ENCODE data around the gene RAB3D. TPM values are rescaled to one million over a fixed set of nuclear protein-coding genes. Genes with fewer than 3 reads are reported as not detected.

Gene RAB3D
- total and polyA plus RNA-seq, 4 donors, result 13.2 to 27.0 (median 15.8) TPM

DNA sequence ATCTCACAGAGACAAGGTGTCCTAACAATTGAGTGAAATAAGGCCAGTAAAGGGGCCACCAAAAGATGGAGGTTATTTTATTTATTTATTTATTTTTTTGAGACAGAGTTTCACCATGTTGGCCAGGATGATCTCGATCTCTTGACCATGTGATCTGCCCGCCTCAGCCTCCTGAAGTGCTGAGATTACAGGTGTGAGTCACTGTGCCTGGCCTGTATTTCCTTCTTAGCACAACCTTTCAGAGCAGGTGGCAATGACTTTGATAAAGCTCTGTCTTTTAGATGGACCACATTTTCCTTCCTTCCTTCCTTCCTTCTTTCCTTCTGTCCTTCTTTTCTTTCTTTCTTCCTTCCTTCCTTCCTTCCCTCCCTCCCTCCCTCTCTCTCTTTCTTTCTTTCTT lies 66.2 kb downstream of the RAB3D start:
- 100% methylated on average over 2 of the region's 2 CpGs for whole genome bisulfite sequencing (ENCODE audit: insufficient coverage)
- no peaks in the 10 kb centered on the region for H3K9me3 ChIP-seq (ENCODE audit: control insufficient read depth, insufficient read depth, low read length)
- peaks cover 3% of the 10 kb centered on the region for H3K4me1 ChIP-seq (ENCODE audit: control insufficient read depth, insufficient read depth, low read length)
- no peak overlapping the region for H3K4me3 ChIP-seq (ENCODE audit: low read depth, low read length)
- no peak for DNase-seq (ENCODE audit: low read depth in 4 of 6, low spot score in 6 of 6)
- no peak overlapping the region for H3K27ac ChIP-seq (ENCODE audit: low read depth, low read length)
- no peaks in the 10 kb centered on the region for H3K27me3 ChIP-seq (ENCODE audit: control insufficient read depth, insufficient read depth, low read length)
- no peaks in the 10 kb centered on the region for H3K36me3 ChIP-seq (ENCODE audit: control insufficient read depth, insufficient read depth, low read length)

Other genes starting within 250 kb of the RAB3D start
- gene SPC24, start 183.9 kb downstream of the RAB3D start, total RNA-seq, result 10 to 100 TPM; 12.2 to 32.9 TPM
- 10 to 100 TPM; 14.6 to 20.0 TPM for gene SPC24, start 183.9 kb downstream of the RAB3D start, polyA plus RNA-seq (ENCODE audit: insufficient read length in 2 of 2)
- gene KANK2, start 142.1 kb downstream of the RAB3D start, total RNA-seq, result 100 to 1,000 TPM in 1 of 2 donors, 10 to 100 TPM in 1; 56.3 to 270 TPM
- gene KANK2, start 142.1 kb downstream of the RAB3D start, polyA plus RNA-seq (ENCODE audit: insufficient read length in 2 of 2), result 100 to 1,000 TPM in 1 of 2 donors, 10 to 100 TPM in 1; 65.9 to 130 TPM
- not detected for gene ANGPTL8, start 100.0 kb downstream of the RAB3D start, total RNA-seq
- gene ANGPTL8, start 100.0 kb downstream of the RAB3D start, polyA plus RNA-seq (ENCODE audit: insufficient read length in 2 of 2), result 1 to 10 TPM in 1 of 2 donors, under 1 TPM in 1; 0.71 to 2.3 TPM
- gene DOCK6, start 77.1 kb downstream of the RAB3D start, total RNA-seq, result 10 to 100 TPM; 16.5 to 42.7 TPM
- gene DOCK6, start 77.1 kb downstream of the RAB3D start, polyA plus RNA-seq (ENCODE audit: insufficient read length in 2 of 2), result 10 to 100 TPM; 51.8 to 71.2 TPM
- gene TSPAN16, start 43.5 kb downstream of the RAB3D start, total RNA-seq, result not detected
- under 1 TPM in 1 of 2 donors, not detected in 1; 0.36 TPM for gene TSPAN16, start 43.5 kb downstream of the RAB3D start, polyA plus RNA-seq (ENCODE audit: insufficient read length in 2 of 2)
- 100 to 1,000 TPM in 1 of 2 donors, 10 to 100 TPM in 1; 59.3 to 161 TPM for gene TMEM205, start 6.6 kb upstream of the RAB3D start, total RNA-seq
- 100 to 1,000 TPM; 120 to 125 TPM for gene TMEM205, start 6.6 kb upstream of the RAB3D start, polyA plus RNA-seq (ENCODE audit: insufficient read length in 2 of 2)
- 10 to 100 TPM; 14.9 to 37.6 TPM for gene CCDC159, start 6.9 kb upstream of the RAB3D start, total RNA-seq
- gene CCDC159, start 6.9 kb upstream of the RAB3D start, polyA plus RNA-seq (ENCODE audit: insufficient read length in 2 of 2), result 10 to 100 TPM; 40.4 to 52.2 TPM
- gene PLPPR2, start 15.8 kb upstream of the RAB3D start, total RNA-seq, result 10 to 100 TPM; 30.4 to 30.7 TPM
- gene PLPPR2, start 15.8 kb upstream of the RAB3D start, polyA plus RNA-seq (ENCODE audit: insufficient read length in 2 of 2), result 100 to 1,000 TPM; 183 to 215 TPM
- 1 to 10 TPM in 1 of 2 donors, under 1 TPM in 1; 0.50 to 2.6 TPM for gene SWSAP1, start 35.0 kb upstream of the RAB3D start, total RNA-seq
- 1 to 10 TPM; 2.3 to 2.5 TPM for gene SWSAP1, start 35.0 kb upstream of the RAB3D start, polyA plus RNA-seq (ENCODE audit: insufficient read length in 2 of 2)
- 1 to 10 TPM; 4.0 to 6.3 TPM for gene EPOR, start 44.7 kb upstream of the RAB3D start, total RNA-seq
- 1 to 10 TPM; 5.9 to 8.0 TPM for gene EPOR, start 44.7 kb upstream of the RAB3D start, polyA plus RNA-seq (ENCODE audit: insufficient read length in 2 of 2)
- 1 to 10 TPM; 1.5 to 4.7 TPM for gene RGL3, start 79.7 kb upstream of the RAB3D start, total RNA-seq
- 1 to 10 TPM; 8.0 to 9.9 TPM for gene RGL3, start 79.7 kb upstream of the RAB3D start, polyA plus RNA-seq (ENCODE audit: insufficient read length in 2 of 2)
- gene ODAD3, start 95.5 kb upstream of the RAB3D start, total RNA-seq, result 1 to 10 TPM in 1 of 2 donors, under 1 TPM in 1; 0.79 to 5.3 TPM
- 1 to 10 TPM; 5.2 to 7.1 TPM for gene ODAD3, start 95.5 kb upstream of the RAB3D start, polyA plus RNA-seq (ENCODE audit: insufficient read length in 2 of 2)
- gene PRKCSH, start 96.0 kb upstream of the RAB3D start, total RNA-seq, result 100 to 1,000 TPM in 1 of 2 donors, 10 to 100 TPM in 1; 55.9 to 132 TPM
- gene PRKCSH, start 96.0 kb upstream of the RAB3D start, polyA plus RNA-seq (ENCODE audit: insufficient read length in 2 of 2), result 100 to 1,000 TPM; 226 to 290 TPM
- 10 to 100 TPM; 25.8 to 69.0 TPM for gene ELAVL3, start 141.4 kb upstream of the RAB3D start, total RNA-seq
- 100 to 1,000 TPM; 147 to 153 TPM for gene ELAVL3, start 141.4 kb upstream of the RAB3D start, polyA plus RNA-seq (ENCODE audit: insufficient read length in 2 of 2)
- gene ZNF653, start 166.2 kb upstream of the RAB3D start, total RNA-seq, result 10 to 100 TPM in 1 of 2 donors, 1 to 10 TPM in 1; 5.8 to 10.9 TPM
- 10 to 100 TPM; 21.0 to 21.4 TPM for gene ZNF653, start 166.2 kb upstream of the RAB3D start, polyA plus RNA-seq (ENCODE audit: insufficient read length in 2 of 2)
- gene ECSIT, start 189.5 kb upstream of the RAB3D start, total RNA-seq, result 10 to 100 TPM; 31.1 to 42.8 TPM
- gene ECSIT, start 189.5 kb upstream of the RAB3D start, polyA plus RNA-seq (ENCODE audit: insufficient read length in 2 of 2), result 10 to 100 TPM; 71.0 to 77.8 TPM
- 10 to 100 TPM in 1 of 2 donors, 1 to 10 TPM in 1; 3.7 to 11.2 TPM for gene CNN1, start 199.2 kb upstream of the RAB3D start, total RNA-seq
- gene CNN1, start 199.2 kb upstream of the RAB3D start, polyA plus RNA-seq (ENCODE audit: insufficient read length in 2 of 2), result 1 to 10 TPM; 3.6 to 4.2 TPM
- 10 to 100 TPM; 18.3 to 59.7 TPM for gene ELOF1, start 219.6 kb upstream of the RAB3D start, total RNA-seq
- 10 to 100 TPM; 75.0 to 79.8 TPM for gene ELOF1, start 219.6 kb upstream of the RAB3D start, polyA plus RNA-seq (ENCODE audit: insufficient read length in 2 of 2)
- 1 to 10 TPM; 4.4 to 8.0 TPM for gene ACP5, start 238.0 kb upstream of the RAB3D start, total RNA-seq
- 1 to 10 TPM in 1 of 2 donors, under 1 TPM in 1; 0.70 to 1.5 TPM for gene ACP5, start 238.0 kb upstream of the RAB3D start, polyA plus RNA-seq (ENCODE audit: insufficient read length in 2 of 2)